GM19043 (cell line): ENCODE measurements around the gene LSAMP.

Experiments
- ATAC-seq: cut with Tn5 transposase; IDR thresholded peaks from one replicate; pipeline ENCODE4 v1.9.1; 2021; ENCODE audit warnings: low read depth; ENCODE audit not compliant: unreplicated experiment

The LSAMP gene

GRCh38 chr3:116374901-116375300 lies 70.4 kb downstream of the LSAMP start:
- no peak for ATAC-seq

- no peak for ATAC-seq
Observed at GRCh38 chr3:116367761-116368395, 77.4 kb downstream of the LSAMP start.

GRCh38 chr3:116356056-116356455 lies 89.2 kb downstream of the LSAMP start:
- ATAC-seq: no peak

- ATAC-seq: no peak
Observed at GRCh38 chr3:116354382-116354781, 90.9 kb downstream of the LSAMP start.

GRCh38 chr3:116350119-116350733 lies 95.1 kb downstream of the LSAMP start:
- ATAC-seq: no peak

GRCh38 chr3:116348216-116348615 lies 97.1 kb downstream of the LSAMP start:
- no peak for ATAC-seq

- ATAC-seq: no peak
Observed at GRCh38 chr3:116342499-116342898, 102.8 kb downstream of the LSAMP start.

- no peak for ATAC-seq
Observed at GRCh38 chr3:116341899-116342298, 103.4 kb downstream of the LSAMP start.

- ATAC-seq: no peak
Observed at GRCh38 chr3:116341381-116341780, 103.9 kb downstream of the LSAMP start.

GRCh38 chr3:116340680-116341216 lies 104.5 kb downstream of the LSAMP start:
- no peak for ATAC-seq

- no peak for ATAC-seq
Observed at GRCh38 chr3:116339441-116340028, 105.8 kb downstream of the LSAMP start.

GRCh38 chr3:116338713-116339112 lies 106.6 kb downstream of the LSAMP start:
- no peak for ATAC-seq

- no peak for ATAC-seq
Observed at GRCh38 chr3:116337229-116337628, 108.1 kb downstream of the LSAMP start.

- no peak for ATAC-seq
Observed at GRCh38 chr3:116331380-116331779, 113.9 kb downstream of the LSAMP start.

- no peak for ATAC-seq
Observed at GRCh38 chr3:116322750-116323375, 122.4 kb downstream of the LSAMP start.

GRCh38 chr3:116318370-116318769 lies 126.9 kb downstream of the LSAMP start:
- ATAC-seq: no peak

GRCh38 chr3:116316771-116317170 lies 128.5 kb downstream of the LSAMP start:
- ATAC-seq: no peak

- no peak for ATAC-seq
Observed at GRCh38 chr3:116314476-116314875, 130.8 kb downstream of the LSAMP start.

- no peak for ATAC-seq
Observed at GRCh38 chr3:116306720-116307119, 138.6 kb downstream of the LSAMP start.

GRCh38 chr3:116306149-116306548 lies 139.1 kb downstream of the LSAMP start:
- no peak for ATAC-seq

- no peak for ATAC-seq
Observed at GRCh38 chr3:116302087-116302747, 143.1 kb downstream of the LSAMP start.
